HG03066 (cell line): ENCODE measurements around the gene ITSN2.

Source experiments
- ATAC-seq: cut with Tn5 transposase; IDR thresholded peaks from one replicate; pipeline ENCODE4 v1.9.1; 2021; ENCODE audit warnings: low read depth; ENCODE audit not compliant: unreplicated experiment

The ITSN2 gene

GRCh38 chr2:24337890-24338289, 22.4 kb downstream of the ITSN2 start:
- no peak for ATAC-seq

- ATAC-seq = no peak
Observed at GRCh38 chr2:24336811-24337210, 23.5 kb downstream of the ITSN2 start.

GRCh38 chr2:24334245-24334633, 26.1 kb downstream of the ITSN2 start:
- ATAC-seq = no peak

- ATAC-seq = no peak
Observed at GRCh38 chr2:24332791-24333540, 27.4 kb downstream of the ITSN2 start.

- ATAC-seq = no peak
Observed at GRCh38 chr2:24330161-24330560, 30.2 kb downstream of the ITSN2 start.

- no peak for ATAC-seq
Observed at GRCh38 chr2:24329700-24330099, 30.6 kb downstream of the ITSN2 start.

- ATAC-seq = no peak
Observed at GRCh38 chr2:24328010-24328409, 32.3 kb downstream of the ITSN2 start.

GRCh38 chr2:24317491-24317920, 42.8 kb downstream of the ITSN2 start:
- no peak for ATAC-seq

- peak; percentile 56 for ATAC-seq
Observed at GRCh38 chr2:24315669-24316068, 44.7 kb downstream of the ITSN2 start.

- no peak for ATAC-seq
Observed at GRCh38 chr2:24313744-24314632, 46.3 kb downstream of the ITSN2 start.

GRCh38 chr2:24307961-24308360, 52.4 kb downstream of the ITSN2 start:
- ATAC-seq = no peak

GRCh38 chr2:24304631-24305030, 55.7 kb downstream of the ITSN2 start:
- ATAC-seq = no peak

GRCh38 chr2:24304098-24304497, 56.2 kb downstream of the ITSN2 start:
- ATAC-seq = no peak

- no peak for ATAC-seq
Observed at GRCh38 chr2:24301599-24301998, 58.7 kb downstream of the ITSN2 start.

GRCh38 chr2:24297663-24298062, 62.7 kb downstream of the ITSN2 start:
- ATAC-seq = no peak

- ATAC-seq = no peak
Observed at GRCh38 chr2:24287171-24287570, 73.2 kb downstream of the ITSN2 start.

- no peak for ATAC-seq
Observed at GRCh38 chr2:24285484-24286152, 74.7 kb downstream of the ITSN2 start.

GRCh38 chr2:24280645-24281044, 79.7 kb downstream of the ITSN2 start:
- no peak for ATAC-seq

GRCh38 chr2:24280161-24280560, 80.2 kb downstream of the ITSN2 start:
- no peak for ATAC-seq

GRCh38 chr2:24276349-24276899, 83.9 kb downstream of the ITSN2 start:
- no peak for ATAC-seq

- no peak for ATAC-seq
Observed at GRCh38 chr2:24274809-24275208, 85.5 kb downstream of the ITSN2 start.
